Esophagus squamous epithelium (tissue), 4 donors: Measurements from ENCODE around the gene ZNF592.
"Not testable (repeated sequence)": the region's sequence is repeated elsewhere in the genome, so short reads cannot be mapped to it uniquely, and the experiment has no call there.

Experiments
- CTCF ChIP-seq, 6 experiments: fragments of 450-650 bp in 4 of 6; fragments of 200-600 bp in 2 of 6; sonication (generic) in 2 of 6; IDR thresholded peaks; one replicate each; pipeline ENCODE4 v1.5.1; 2016 to 2019; ENCODE audit warnings: antibody characterized with exemption in 6 of 6, mild to moderate bottlenecking in 4 of 6, moderate library complexity in 4 of 6
- POLR2A ChIP-seq, 4 donors: fragments of 450-650 bp; IDR thresholded peaks; one replicate each; pipeline ENCODE4 v1.6.1; 2017; ENCODE audit warnings: antibody characterized with exemption in 4 of 4, mild to moderate bottlenecking in 4 of 4, moderate library complexity in 3 of 4

GRCh38 chr15:84735480-84736061 lies 12.8 kb upstream of the ZNF592 start:
- TF ChIP-seq CTCF, POLR2A (IDR thresholded peaks at IDR 0.05): not testable (repeated sequence)
